Parathyroid adenoma (tissue), 2 donors: Measurements from ENCODE around the gene B4GALNT3.

Experiments used
- H2AFZ ChIP-seq: fragments of 300-600 bp; sonication (generic); one replicate; pipeline ENCODE4 v1.7.0; 2017; ENCODE audit warnings: antibody characterized with exemption, mild to moderate bottlenecking
- H3K27ac ChIP-seq: fragments of 300-600 bp; sonication (generic); one replicate; pipeline ENCODE4 v1.7.0; 2017
- H3K27me3 ChIP-seq: fragments of 300-600 bp; sonication (generic); one replicate; pipeline ENCODE4 v1.7.0; 2017; ENCODE audit warnings: low read length; ENCODE audit not compliant: control insufficient read depth, insufficient read depth
- H3K36me3 ChIP-seq: fragments of 300-600 bp; sonication (generic); one replicate; pipeline ENCODE4 v1.7.0; 2017; ENCODE audit warnings: low read length; ENCODE audit not compliant: control insufficient read depth, insufficient read depth
- H3K4me1 ChIP-seq: fragments of 300-600 bp; sonication (generic); one replicate; pipeline ENCODE4 v1.7.0; 2017; ENCODE audit warnings: control low read depth
- H3K4me2 ChIP-seq: fragments of 300-600 bp; sonication (generic); one replicate; pipeline ENCODE4 v1.7.0; 2017; ENCODE audit warnings: low read length
- H3K4me3 ChIP-seq: fragments of 300-600 bp; sonication (generic); one replicate; pipeline ENCODE4 v1.7.0; 2017; ENCODE audit warnings: low read depth, low read length
- H3K79me2 ChIP-seq: fragments of 300-600 bp; sonication (generic); one replicate; pipeline ENCODE4 v1.7.0; 2017; ENCODE audit warnings: control low read depth
- H3K9ac ChIP-seq: fragments of 300-600 bp; sonication (generic); one replicate; pipeline ENCODE4 v1.7.0; 2017; ENCODE audit warnings: mild to moderate bottlenecking
- H3K9me3 ChIP-seq: fragments of 300-600 bp; sonication (generic); one replicate; pipeline ENCODE4 v1.7.0; 2017; ENCODE audit warnings: low read length; ENCODE audit not compliant: control insufficient read depth
- CTCF ChIP-seq: fragments of 300-600 bp; sonication (generic); IDR thresholded peaks from one replicate; pipeline ENCODE4 v1.7.0; 2017; ENCODE audit warnings: antibody characterized with exemption, mild to moderate bottlenecking
- donor health status: primary hyperparathyroidism.

Gene B4GALNT3

GRCh38 chr12:442235-442884, 17.4 kb upstream of the B4GALNT3 start:
- Histone ChIP-seq H3K36me3 (no peaks in the 10 kb centered on the region), H2AFZ (no peak overlapping the region), H3K9me3 (no peaks in the 10 kb centered on the region), H3K4me1 (no peaks in the 10 kb centered on the region), H3K4me2 (no peak overlapping the region), H3K27ac (no peak overlapping the region), H3K4me3 (no peak overlapping the region), H3K9ac (no peak overlapping the region), H3K79me2 (no peaks in the 10 kb centered on the region), H3K27me3 (no peaks in the 10 kb centered on the region)
- TF ChIP-seq CTCF = peak; percentile 85

GRCh38 chr12:447141-447540, 12.6 kb upstream of the B4GALNT3 start:
- Histone ChIP-seq H3K27me3 (no peaks in the 10 kb centered on the region), H3K36me3 (no peaks in the 10 kb centered on the region), H3K4me3 (no peak overlapping the region), H3K4me2 (no peak overlapping the region), H2AFZ (no peak overlapping the region), H3K79me2 (no peaks in the 10 kb centered on the region), H3K4me1 (peaks cover 8% of the 10 kb centered on the region), H3K27ac (no peak overlapping the region), H3K9ac (no peak overlapping the region), H3K9me3 (no peaks in the 10 kb centered on the region)
- no peak for TF ChIP-seq CTCF

GRCh38 chr12:449203-449602, 10.5 kb upstream of the B4GALNT3 start:
- H3K4me2 ChIP-seq = no peak overlapping the region
- no peak overlapping the region for H3K9ac ChIP-seq
- H3K9me3 ChIP-seq = no peaks in the 10 kb centered on the region
- no peak overlapping the region for H3K4me3 ChIP-seq
- peak overlapping the region; percentile 29 for H2AFZ ChIP-seq
- TF ChIP-seq CTCF = no peak
- no peak overlapping the region for H3K27ac ChIP-seq
- no peaks in the 10 kb centered on the region for H3K79me2 ChIP-seq
- no peaks in the 10 kb centered on the region for H3K27me3 ChIP-seq
- H3K36me3 ChIP-seq = no peaks in the 10 kb centered on the region
- H3K4me1 ChIP-seq = peaks cover 8% of the 10 kb centered on the region

GRCh38 chr12:450438-450837, 9.3 kb upstream of the B4GALNT3 start:
- no peak overlapping the region for H3K4me2 ChIP-seq
- H3K4me1 ChIP-seq = peaks cover 14% of the 10 kb centered on the region
- no peaks in the 10 kb centered on the region for H3K9me3 ChIP-seq
- no peak for TF ChIP-seq CTCF
- no peaks in the 10 kb centered on the region for H3K27me3 ChIP-seq
- H3K27ac ChIP-seq = no peak overlapping the region
- H3K4me3 ChIP-seq = no peak overlapping the region
- no peaks in the 10 kb centered on the region for H3K79me2 ChIP-seq
- no peak overlapping the region for H3K9ac ChIP-seq
- H3K36me3 ChIP-seq = no peaks in the 10 kb centered on the region
- no peak overlapping the region for H2AFZ ChIP-seq

GRCh38 chr12:452667-453210, 7.0 kb upstream of the B4GALNT3 start:
- TF ChIP-seq CTCF = no peak

More at GRCh38 chr12:452667-453210, 7.0 kb upstream of the B4GALNT3 start:
- H2AFZ ChIP-seq = no peak overlapping the region
- H3K27me3 ChIP-seq = no peaks in the 10 kb centered on the region
- H3K27ac ChIP-seq = no peak overlapping the region
- H3K9me3 ChIP-seq = no peaks in the 10 kb centered on the region
- H3K4me2 ChIP-seq = no peak overlapping the region
- no peaks in the 10 kb centered on the region for H3K36me3 ChIP-seq
- no peak overlapping the region for H3K9ac ChIP-seq
- H3K4me1 ChIP-seq = peaks cover 31% of the 10 kb centered on the region
- H3K4me3 ChIP-seq = no peak overlapping the region
- H3K79me2 ChIP-seq = no peaks in the 10 kb centered on the region
